GM19239 (cell line): ENCODE measurements around the gene AHCTF1.

ENCODE experiments used
- DNase-seq: peaks from one replicate; pipeline ENCODE4 v3.0.0; 2011; ENCODE audit warnings: low spot score; ENCODE audit not compliant: insufficient read length
- FAIRE-seq: peaks from 2 replicates; lab custom pipeline; 2011; peaks lifted over from hg19 to GRCh38; lab: Jason Lieb, UNC

The AHCTF1 gene, protein sequence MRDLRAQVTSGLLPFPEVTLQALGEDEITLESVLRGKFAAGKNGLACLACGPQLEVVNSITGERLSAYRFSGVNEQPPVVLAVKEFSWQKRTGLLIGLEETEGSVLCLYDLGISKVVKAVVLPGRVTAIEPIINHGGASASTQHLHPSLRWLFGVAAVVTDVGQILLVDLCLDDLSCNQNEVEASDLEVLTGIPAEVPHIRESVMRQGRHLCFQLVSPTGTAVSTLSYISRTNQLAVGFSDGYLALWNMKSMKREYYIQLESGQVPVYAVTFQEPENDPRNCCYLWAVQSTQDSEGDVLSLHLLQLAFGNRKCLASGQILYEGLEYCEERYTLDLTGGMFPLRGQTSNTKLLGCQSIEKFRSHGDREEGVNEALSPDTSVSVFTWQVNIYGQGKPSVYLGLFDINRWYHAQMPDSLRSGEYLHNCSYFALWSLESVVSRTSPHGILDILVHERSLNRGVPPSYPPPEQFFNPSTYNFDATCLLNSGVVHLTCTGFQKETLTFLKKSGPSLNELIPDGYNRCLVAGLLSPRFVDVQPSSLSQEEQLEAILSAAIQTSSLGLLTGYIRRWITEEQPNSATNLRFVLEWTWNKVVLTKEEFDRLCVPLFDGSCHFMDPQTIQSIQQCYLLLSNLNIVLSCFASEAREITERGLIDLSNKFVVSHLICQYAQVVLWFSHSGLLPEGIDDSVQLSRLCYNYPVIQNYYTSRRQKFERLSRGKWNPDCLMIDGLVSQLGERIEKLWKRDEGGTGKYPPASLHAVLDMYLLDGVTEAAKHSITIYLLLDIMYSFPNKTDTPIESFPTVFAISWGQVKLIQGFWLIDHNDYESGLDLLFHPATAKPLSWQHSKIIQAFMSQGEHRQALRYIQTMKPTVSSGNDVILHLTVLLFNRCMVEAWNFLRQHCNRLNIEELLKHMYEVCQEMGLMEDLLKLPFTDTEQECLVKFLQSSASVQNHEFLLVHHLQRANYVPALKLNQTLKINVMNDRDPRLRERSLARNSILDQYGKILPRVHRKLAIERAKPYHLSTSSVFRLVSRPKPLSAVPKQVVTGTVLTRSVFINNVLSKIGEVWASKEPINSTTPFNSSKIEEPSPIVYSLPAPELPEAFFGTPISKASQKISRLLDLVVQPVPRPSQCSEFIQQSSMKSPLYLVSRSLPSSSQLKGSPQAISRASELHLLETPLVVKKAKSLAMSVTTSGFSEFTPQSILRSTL (N-terminal part only)

DNA sequence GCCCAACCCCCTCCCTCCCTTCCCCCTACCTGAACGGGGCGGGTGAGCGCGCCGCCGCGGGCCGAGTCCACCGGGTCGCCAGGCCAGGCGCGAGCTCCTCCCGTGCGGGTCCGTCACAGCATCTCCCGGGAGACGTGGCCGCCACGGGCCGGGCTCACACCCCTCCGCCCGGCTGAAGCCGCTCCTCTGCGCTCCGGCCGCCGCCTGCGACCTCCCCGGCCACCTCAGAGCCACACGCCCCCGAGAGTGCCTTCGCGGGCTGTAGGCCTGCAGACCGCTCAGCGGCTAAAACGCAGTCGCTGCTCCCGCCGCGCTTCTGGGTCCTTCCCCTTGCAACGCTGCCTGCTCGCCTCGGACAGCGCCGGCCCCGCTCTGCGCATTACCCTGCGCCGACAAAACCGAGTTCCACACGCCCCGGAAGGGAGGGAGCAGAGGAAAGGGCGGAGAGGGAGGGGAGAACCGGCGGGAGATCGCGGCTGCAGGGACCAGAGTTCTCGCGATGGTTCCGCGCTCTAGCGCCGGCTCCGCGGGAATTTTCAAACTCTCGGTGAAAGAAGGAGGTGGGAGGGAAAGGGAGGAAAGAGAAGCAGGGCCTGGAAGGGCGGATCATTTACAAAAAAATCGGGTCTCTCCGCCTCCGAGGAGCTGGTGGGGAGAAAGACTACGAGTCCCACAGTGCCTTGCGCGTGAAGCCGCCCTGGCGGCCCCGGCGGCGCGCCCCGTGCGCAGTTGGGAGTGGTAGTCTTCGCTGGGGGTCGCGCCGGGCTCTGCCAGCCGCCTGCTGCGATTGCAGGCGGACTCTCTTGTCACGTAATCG lies at the start of gene AHCTF1:
TSS of gene AHCTF1 (minus strand) at position 400 of the 817 bp plus-strand sequence. CDS start 13,578 bp downstream, outside the sequence.
- FAIRE-seq (peak; percentile 91), DNase-seq (peak; percentile 97)

DNA sequence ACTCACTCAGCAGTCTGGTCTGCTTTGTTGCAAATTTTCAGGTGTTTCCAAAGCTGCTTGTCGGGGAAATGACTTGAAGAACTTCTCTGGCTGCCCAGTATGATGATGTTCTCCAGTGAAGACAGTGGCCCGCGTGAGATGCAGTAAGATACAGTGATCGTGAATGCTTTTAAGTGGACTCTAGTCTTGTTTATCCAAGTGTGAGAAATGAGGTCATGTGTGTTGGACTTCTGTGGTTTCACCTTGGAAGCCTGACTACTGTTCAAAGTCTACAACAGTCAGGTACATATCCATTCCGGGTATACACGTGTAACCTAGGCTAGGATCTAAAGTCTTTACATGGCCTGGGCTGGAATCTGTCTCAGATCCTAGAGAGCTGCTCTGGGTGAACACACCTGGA lies 47.0 kb upstream of the AHCTF1 start:
- no peak for DNase-seq
- FAIRE-seq: no peak

DNA sequence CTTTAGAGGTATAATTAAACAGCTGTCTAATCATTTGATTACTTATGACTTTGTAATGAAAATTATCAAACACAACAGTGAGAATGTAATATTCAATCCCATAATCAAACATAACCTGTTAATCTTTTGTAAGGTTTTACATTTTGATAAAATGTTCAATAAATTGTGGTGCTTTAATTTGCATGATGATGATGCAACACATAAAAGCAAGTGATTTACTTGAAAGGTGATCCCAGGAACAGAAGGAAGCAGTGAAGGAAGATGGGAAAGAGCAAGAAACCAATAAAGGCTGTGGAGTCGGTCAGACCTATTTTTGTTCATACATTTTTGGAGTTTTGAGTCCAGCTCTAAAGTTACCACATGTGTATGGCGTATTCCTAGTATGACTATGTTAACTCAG lies 46.5 kb upstream of the AHCTF1 start:
- FAIRE-seq (no peak), DNase-seq (no peak)

DNA sequence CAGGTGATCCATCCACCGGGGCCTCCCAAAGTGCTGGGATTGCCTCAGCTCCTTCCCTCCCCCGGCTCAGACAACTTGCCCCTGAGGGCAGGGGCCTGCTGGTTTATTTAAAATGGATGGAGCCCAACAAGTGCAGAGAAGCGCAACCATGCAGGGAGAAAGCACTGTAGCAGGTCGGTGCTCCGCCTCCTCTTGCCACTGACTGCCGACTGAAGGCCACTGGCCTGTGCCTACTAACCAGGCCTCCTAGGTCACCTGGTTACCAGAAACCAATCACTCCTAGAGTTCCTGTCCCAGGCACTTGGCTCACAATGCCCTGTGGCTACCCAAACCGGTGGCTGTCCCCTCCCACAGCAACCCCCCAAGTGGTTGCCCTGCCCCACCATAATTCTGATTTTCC lies 40.2 kb upstream of the AHCTF1 start:
- DNase-seq (no peak), FAIRE-seq (no peak)

DNA sequence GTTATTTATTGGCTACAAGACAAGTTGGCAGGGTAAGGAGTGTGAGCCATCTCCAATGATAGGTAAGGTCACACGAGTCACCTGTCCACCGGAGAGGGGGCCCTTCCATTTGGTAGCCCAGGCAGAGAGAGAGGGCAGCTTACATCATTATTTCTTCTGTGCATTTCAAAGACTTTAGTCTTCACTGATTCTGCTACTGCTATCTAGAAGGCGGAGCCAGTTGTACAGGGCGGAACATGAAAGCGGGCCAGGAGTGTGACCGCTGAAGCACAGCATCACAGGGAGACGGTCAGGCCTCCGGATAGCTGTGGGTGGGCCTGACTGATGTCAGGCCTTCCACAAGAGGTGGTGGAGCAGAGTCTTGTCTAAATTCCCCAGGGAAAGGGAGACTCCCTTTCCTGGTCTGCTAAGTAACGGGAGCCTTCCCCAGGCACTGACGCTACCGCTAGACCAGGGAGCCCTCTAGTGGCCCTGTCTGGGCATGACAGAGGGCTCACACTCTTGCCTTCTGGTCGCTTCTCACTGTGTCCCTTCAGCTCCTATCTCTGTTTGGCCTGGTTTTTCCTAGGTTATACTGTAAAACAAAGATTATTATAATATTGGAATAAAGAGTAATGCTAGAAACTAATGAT lies 39.5 kb upstream of the AHCTF1 start:
- FAIRE-seq: no peak

DNA sequence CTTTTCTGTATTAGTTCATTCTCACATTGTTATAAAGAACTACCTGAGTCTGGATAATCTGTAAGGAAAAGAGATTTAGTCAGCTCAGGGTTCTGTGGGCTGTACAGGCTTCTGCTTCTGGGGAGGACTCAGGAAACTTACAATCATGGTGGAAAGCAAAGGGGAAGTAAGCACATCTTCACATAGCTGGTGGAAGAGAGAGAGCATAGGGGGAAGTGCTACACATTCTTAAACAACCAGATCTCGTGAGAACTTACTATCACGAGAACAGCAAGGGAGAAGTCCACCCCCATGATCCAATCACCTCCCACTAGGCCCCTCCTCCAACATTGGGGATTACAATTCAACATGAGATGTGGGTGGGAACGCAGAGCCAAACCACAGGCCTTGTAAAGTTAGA lies 37.9 kb upstream of the AHCTF1 start:
- DNase-seq (no peak), FAIRE-seq (no peak)

More for the DNA sequence above, 39.5 kb upstream of the AHCTF1 start:
- DNase-seq: no peak

DNA sequence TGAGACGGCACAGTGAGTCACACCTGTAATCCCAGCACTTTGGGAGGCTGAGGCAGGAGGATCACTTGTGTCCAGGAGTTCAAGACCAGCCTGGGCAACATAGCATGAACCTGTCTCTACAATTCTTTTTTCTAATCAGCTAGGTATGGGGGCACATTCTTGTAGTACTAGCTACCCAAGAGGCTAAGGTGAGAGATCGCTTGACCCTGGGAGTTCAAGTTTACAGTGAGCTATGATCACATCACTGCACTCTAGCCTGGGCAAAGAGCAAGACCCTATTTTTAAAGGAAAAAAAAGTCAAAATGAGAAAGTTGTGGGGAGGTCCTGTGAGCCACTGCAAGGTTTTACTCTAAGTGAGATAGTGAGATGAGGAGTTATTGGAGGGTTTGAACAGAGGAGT lies 34.8 kb upstream of the AHCTF1 start:
- no peak for FAIRE-seq
- DNase-seq: no peak

DNA sequence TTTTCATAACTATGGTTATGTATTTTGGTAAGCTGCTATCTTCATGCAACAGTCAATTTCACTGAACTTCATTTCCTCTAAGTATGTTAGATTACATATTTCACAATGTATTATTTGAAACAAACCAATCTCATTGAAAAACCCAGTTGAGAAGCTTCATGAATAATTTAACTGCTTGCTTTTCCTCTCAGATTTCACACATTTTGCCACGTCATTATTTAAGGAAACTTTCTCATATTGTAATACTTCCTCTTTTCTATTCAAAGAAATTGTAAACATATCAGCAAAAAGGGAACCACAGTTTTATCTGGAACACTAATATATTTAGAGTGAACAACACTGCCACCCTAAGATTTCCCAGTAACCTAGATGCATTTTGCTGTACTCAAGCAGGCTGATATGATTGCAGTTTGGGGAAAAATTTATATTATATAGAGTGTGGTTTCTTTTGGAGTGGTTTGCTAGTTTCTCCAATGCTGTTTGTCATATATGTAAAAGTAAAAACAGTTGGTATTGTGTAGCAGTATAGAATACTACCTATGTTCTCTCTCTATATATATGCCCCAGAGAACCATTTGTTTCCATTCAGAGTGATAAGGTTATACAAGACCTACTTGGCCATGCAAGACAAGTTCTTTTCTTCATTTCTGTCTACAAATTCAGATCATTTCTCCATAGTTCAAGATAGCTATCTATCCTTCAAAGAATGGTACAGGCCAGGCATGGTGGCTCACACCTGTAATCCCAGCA lies 28.4 kb upstream of the AHCTF1 start:
- no peak for FAIRE-seq
- no peak for DNase-seq

DNA sequence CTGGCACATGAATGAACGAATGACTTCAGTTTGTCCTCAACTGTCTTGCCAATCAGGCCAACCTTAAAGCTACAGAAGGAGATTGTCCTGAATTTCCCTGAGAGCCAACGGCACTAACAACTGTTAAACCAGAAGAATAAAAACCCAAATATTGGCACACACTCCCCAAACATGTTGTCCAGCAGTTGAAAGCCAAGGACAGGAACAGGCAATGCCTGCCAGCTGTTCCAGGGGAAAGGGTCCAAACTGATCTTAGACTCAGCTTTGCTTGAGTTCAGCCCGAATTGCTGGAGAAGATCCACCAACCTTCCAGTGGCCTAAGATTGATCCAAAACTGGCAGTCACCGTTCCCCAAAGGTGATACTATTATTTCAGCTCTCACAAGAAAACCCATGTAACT lies 22.4 kb upstream of the AHCTF1 start:
- FAIRE-seq (no peak), DNase-seq (no peak)

DNA sequence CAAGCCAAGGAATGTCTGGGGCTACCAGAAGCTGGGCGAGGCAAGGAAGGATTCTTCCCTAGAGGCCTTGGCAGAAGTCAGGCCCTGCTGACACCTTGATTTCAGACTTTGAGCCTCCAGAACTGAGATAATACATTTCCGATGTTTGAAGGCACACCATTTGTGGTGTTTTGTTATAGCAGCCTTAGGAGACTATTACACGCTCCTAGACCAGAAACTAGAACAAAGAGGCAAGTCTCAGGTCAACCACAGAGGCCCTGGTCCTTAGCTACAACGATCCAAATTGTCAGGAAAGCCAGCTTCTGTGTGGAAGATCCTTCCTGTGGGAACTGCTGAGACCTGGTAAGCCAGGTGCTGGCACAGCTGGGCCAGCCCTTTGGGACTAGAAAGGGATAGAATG lies 19.7 kb upstream of the AHCTF1 start:
- DNase-seq: no peak
- FAIRE-seq: no peak

DNA sequence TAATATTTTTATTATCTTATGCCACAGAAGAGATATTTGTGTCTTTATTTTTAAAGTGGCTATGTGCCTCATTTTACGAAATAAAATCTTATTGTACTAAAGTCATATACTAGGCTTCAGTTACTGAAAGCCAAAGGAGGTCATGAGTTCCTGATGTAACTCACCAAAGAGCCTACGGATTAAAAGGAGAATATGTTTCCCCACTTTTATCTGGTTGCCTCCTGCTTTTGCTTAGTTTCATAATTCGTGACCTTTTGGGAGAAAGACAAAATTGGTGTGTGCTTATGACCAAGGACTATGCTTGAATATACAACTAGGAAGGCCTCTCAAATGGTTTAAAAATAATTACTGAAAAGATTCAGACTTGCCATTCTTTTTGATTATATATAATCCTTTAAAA lies 18.2 kb upstream of the AHCTF1 start:
- DNase-seq: no peak
- FAIRE-seq: no peak

DNA sequence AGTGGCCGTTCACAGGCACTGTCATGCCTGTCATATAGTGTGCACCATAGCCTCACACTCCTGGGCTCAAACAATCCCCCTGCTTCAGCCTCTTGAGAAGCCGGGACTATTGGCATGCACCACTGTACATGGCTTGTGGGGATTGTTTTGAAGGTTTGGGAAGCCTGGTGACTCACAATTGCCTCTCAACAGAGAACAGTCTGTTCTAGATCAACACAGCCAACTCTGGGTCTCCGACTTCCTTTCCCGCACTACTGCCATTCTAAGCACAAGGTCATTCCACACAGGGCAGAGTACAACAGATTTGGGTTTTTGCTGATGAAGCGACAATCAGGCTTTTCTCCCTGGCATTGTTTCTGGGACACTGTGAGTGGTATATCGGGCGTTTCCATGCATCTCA lies 15.5 kb upstream of the AHCTF1 start:
- no peak for FAIRE-seq
- no peak for DNase-seq

DNA sequence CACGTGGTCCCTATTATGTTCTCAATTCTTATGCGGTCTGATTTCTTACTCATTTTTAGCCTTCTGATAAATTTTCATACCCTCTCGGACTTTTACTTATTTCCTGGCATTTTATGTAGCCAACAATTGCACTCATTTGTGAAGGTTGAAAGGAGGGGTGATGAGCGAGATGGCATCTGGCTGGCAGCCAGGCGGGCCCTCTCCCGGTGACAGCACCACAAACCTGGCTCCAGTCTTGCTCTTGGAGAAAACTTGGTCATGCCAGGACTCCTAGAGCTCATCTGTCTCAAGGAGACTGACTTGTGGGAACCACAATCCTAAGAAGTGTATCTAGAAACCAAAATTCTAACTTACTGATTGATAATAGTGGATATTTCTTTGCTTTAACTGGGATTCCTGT lies 14.6 kb upstream of the AHCTF1 start:
- DNase-seq (no peak), FAIRE-seq (no peak)

DNA sequence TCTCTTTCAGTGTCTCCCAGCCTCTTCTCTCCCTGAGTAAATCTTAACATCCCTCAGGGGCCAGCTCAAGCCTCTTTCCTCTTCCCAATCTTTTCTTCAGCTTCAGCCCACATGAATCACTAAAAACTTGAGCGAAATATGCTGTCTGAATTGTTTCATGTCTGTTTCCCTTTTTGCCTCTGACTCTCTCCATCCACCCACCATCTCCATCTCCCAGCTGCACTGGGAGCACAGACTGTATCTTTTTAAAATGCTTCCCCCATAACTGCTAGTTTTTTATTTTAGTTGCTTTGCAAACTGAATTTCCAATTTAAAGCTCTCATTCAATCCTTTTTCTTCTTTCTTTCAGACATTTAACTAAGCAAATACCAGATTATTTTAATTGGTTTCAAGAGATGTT lies 3.0 kb upstream of the AHCTF1 start:
- FAIRE-seq: no peak

DNA sequence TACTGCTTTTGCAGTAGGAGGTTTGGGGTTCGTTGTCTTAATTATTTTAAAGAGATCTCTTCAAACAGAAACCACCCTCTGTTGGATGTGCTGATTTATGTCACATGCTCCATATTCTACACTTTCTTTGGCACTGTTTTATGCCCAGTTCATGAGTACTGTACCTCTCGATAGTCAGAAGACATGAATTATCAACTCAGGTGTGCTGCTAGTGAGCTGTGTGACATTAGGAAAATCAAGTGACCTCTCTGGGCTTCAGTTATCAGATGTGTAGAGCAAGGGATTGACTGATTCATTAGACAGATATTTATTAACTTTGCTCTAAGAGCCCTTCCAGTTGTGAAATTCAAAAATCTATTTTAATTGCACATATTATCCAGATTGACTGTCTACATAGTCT lies 2.1 kb upstream of the AHCTF1 start:
- FAIRE-seq (no peak), DNase-seq (no peak)

More for the DNA sequence above, 3.0 kb upstream of the AHCTF1 start:
- DNase-seq: no peak

DNA sequence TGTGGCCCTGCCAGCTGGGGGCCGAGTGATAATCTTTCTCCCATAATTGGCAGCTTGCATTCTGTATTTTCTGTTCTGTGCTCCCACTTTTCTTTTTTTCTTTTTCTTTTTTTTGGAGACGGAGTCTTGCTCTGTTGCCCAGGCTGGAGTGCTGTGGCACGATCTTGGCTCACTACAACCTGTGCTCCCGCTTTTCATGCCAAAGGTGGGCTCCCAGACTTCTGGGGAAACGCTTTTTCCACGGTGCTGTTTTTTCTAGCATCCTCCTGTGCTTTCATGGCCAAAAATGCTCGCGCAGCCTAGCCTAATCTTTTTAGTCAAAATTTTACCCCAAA lies 585 bp upstream of the AHCTF1 start:
- no peak for FAIRE-seq
- no peak for DNase-seq

DNA sequence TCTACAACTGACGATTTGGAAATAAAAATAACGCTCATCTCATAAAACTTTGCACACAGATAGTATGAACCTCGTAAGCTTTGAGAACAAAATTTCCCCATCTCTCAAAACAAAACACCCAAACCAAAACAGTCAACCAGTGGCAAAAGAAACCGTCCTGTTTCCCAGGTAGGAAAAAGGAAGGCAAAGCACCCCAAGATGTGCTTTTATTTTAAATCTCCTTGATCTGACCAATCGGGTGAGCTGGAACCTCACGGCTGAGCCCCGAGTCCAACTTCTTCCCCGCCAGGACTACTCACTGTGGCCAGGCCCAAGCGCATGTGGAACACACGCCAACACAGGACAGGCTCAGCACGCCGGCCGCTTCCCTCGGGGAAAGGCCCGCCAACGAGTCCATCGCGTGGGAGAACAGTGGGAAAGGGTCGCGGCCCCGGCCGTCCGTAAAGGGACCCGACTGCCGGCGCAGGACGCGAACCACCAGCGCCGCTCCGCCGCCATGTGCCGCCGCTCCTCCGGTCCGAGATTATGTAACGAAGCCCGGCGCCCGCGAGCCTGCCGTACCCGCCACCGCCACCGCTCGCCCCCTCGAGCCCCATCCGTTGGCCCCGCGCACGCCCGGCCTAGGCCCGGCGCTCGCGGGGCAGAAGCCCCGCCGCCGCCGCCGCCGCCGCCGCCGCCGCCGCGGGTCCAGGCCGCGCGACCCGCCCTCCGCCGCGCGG lies 759 bp downstream of the AHCTF1 start:
- FAIRE-seq: no peak
- DNase-seq: peak; percentile 19

DNA sequence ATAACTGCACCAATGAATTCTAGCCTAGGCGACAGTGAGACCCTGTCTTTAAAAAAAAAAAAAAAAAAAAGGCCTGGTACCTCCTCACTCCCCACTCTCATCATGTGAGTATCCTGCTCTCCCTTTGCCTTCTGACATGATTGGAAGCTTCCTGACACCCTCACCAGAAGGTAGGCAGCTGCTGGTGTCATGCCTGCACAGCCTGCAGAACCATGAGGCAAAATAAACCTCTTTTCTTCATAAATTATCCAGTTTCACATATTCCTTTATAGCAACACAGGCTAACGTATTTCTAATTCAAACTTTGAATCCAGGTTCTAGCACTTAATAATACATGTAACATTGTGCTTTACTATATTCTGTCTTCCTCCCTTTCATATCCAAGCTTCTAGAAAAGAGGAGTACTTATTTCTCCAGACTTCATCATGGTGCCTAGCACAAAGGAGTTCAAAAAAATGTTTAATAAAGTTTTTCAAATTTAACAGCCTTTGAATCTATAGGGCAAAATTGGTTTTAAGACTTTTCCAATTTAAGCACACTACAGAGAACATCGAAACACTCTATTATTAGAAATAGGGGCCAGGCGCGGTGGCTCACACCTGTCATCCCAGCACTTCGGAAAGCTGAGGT lies 5.6 kb downstream of the AHCTF1 start:
- DNase-seq: no peak
- FAIRE-seq: no peak
